Natural killer cell (primary cell): ENCODE measurements around the gene INPP4A. TPM values are rescaled to one million over a fixed set of nuclear protein-coding genes. Genes with fewer than 3 reads are reported as not detected.
A peak's percentile ranks its signal among the peaks of the same experiment; 100 is the strongest.

Source experiments
- ATAC-seq, 3 donors: fragments of 150-1000 bp in 2 of 3; fragments of 200-7000 bp in 1 of 3; cut with Tn5 transposase; 1 replicate in 1 of 3; 2 replicates in 2 of 3; pipeline ENCODE4 v1.10.0; 2021; ENCODE audit warnings: mild to moderate bottlenecking in 2 of 3, moderate library complexity in 2 of 3
- DNase-seq, 2 donors: peaks; one replicate each; pipeline versions ENCODE4 v3.0.0 to v3.0.0-alpha.2; 2013 to 2021; ENCODE audit warnings: mixed read lengths in 1 of 2
- H3K27ac ChIP-seq: one replicate; pipeline ENCODE4 v1.5.1; 2013; ENCODE audit warnings: mild to moderate bottlenecking, low read length
- H3K27me3 ChIP-seq: one replicate; pipeline ENCODE4 v1.6.1; 2013; ENCODE audit warnings: low read length; ENCODE audit not compliant: control insufficient read depth, insufficient read depth
- H3K36me3 ChIP-seq: one replicate; pipeline ENCODE4 v1.6.1; 2013; ENCODE audit warnings: low read length; ENCODE audit not compliant: control insufficient read depth, insufficient read depth
- H3K4me1 ChIP-seq: one replicate; pipeline ENCODE4 v1.6.1; 2013; ENCODE audit warnings: low read length; ENCODE audit not compliant: control insufficient read depth, insufficient read depth
- H3K4me3 ChIP-seq: one replicate; pipeline ENCODE4 v1.5.1; 2013; ENCODE audit warnings: low read length
- H3K9me3 ChIP-seq: one replicate; pipeline ENCODE4 v1.6.1; 2013; ENCODE audit warnings: low read length; ENCODE audit not compliant: control insufficient read depth, insufficient read depth
- H3K27ac Mint-ChIP-seq, 2 donors: one replicate each; pipeline ENCODE4 v1.8.0; 2022; ENCODE audit warnings: mild to moderate bottlenecking in 2 of 2, mixed read lengths in 2 of 2, moderate library complexity in 1 of 2
- H3K27me3 Mint-ChIP-seq, 2 donors: one replicate each; pipeline ENCODE4 v1.8.0; 2022; ENCODE audit warnings: low read depth in 2 of 2, mixed read lengths in 2 of 2
- H3K36me3 Mint-ChIP-seq: one replicate; pipeline ENCODE4 v1.8.0; 2022; ENCODE audit warnings: mixed read lengths
- H3K4me1 Mint-ChIP-seq, 2 donors: one replicate each; pipeline ENCODE4 v1.8.0; 2022; ENCODE audit warnings: mixed read lengths in 2 of 2
- H3K4me3 Mint-ChIP-seq: one replicate; pipeline ENCODE4 v1.8.0; 2022; ENCODE audit warnings: mild to moderate bottlenecking, moderate library complexity, mixed read lengths
- H3K9me3 Mint-ChIP-seq, 2 donors: one replicate each; pipeline ENCODE4 v1.8.0; 2022; ENCODE audit warnings: mixed read lengths in 2 of 2
- CTCF ChIP-seq: fragments of 200-600 bp; IDR thresholded peaks from one replicate; pipeline ENCODE4 v1.8.0; 2022; ENCODE audit warnings: antibody characterized with exemption
- WGBS: methylation state at CpG from one replicate; pipeline ENCODE4 v1.1.7; 2013; ENCODE audit warnings: missing lambda C conversion rate; ENCODE audit not compliant: insufficient coverage; 5-methylcytosine and 5-hydroxymethylcytosine counted together
- intact Hi-C: fragments of 100-400 bp; cut with micrococcal nuclease; formaldehyde crosslinking; loops from one replicate; pipeline ENCODE4 v1.14.2; 2022
- total RNA-seq, 4 donors: library from RNA; stranded (reverse); fragments of 120-200 nt in 1 of 4; gene quantifications; one replicate each; pipeline versions ENCODE4 v1.2.3 to v1.2.4, GENCODE V29; 2013 to 2022

INPP4A gene
- total RNA-seq, 3 donors from 2014 or later (not counting 1 experiment from before 2014, with no cell fraction given) = 192 to 243 (median 225) TPM

GRCh38 chr2:98605076-98605475 is 160.4 kb downstream of the INPP4A start:
- TF ChIP-seq CTCF = no peak
- no peaks in the 10 kb centered on the region for H3K36me3 Mint-ChIP-seq
- peaks cover 28% of the 10 kb centered on the region for H3K4me1 ChIP-seq
- H3K27ac Mint-ChIP-seq = peak overlapping the region; percentile 88 to 97
- no peak overlapping the region for H3K4me3 Mint-ChIP-seq
- H3K27me3 Mint-ChIP-seq = no peaks in the 10 kb centered on the region
- peaks cover 42 to 51% of the 10 kb centered on the region in 2 donors for H3K4me1 Mint-ChIP-seq
- intact Hi-C loops = no loop called here
- no peak overlapping the region for H3K4me3 ChIP-seq
- no peak for ATAC-seq
- H3K27me3 ChIP-seq = no peaks in the 10 kb centered on the region
- H3K9me3 Mint-ChIP-seq = no peaks in the 10 kb centered on the region
- H3K36me3 ChIP-seq = peaks cover 24% of the 10 kb centered on the region
- DNase-seq = no peak
- no peak overlapping the region for H3K27ac ChIP-seq
- WGBS = 83% methylated on average over 2 of the region's 3 CpGs
- no peaks in the 10 kb centered on the region for H3K9me3 ChIP-seq

DNA sequence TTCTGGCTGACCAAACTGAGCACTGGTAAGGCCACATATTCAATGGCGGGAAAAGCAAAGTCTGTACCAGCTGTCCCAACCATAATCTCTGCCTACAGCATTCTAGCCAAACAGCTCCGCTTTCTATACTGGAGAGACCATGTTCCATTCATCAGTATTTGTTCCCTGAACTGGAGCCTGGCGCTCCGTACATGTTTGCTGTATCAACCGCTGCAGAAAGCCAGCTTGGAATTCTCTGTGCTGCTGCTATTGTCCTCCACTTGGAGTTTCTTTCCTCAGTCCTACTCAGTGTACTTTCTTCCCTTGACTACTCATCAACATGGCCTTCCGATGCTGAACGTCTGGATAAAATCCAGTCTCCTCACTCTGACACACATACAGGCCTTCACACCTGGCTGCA is 161.8 kb downstream of the INPP4A start:
- Mint-ChIP-seq H3K27me3 (no peaks in the 10 kb centered on the region), H3K4me3 (no peak overlapping the region), H3K36me3 (no peaks in the 10 kb centered on the region), H3K27ac (peak overlapping the region; percentile 88 to 97), H3K9me3 (no peaks in the 10 kb centered on the region), H3K4me1 (peaks cover 55 to 65% of the 10 kb centered on the region in 2 donors)
- Histone ChIP-seq H3K9me3 (no peaks in the 10 kb centered on the region), H3K4me1 (peaks cover 32% of the 10 kb centered on the region), H3K4me3 (no peak overlapping the region), H3K27ac (no peak overlapping the region), H3K27me3 (no peaks in the 10 kb centered on the region), H3K36me3 (peaks cover 29% of the 10 kb centered on the region)
- no peak for ATAC-seq
- intact Hi-C loops = no loop called here
- 96% methylated on average over 7 of the region's 7 CpGs for WGBS
- TF ChIP-seq CTCF = no peak
- DNase-seq = no peak

- Histone ChIP-seq H3K4me1 (peaks cover 32% of the 10 kb centered on the region), H3K27ac (no peak overlapping the region), H3K36me3 (peaks cover 26% of the 10 kb centered on the region), H3K27me3 (no peaks in the 10 kb centered on the region), H3K9me3 (no peaks in the 10 kb centered on the region), H3K4me3 (no peak overlapping the region)
- peak overlapping the region; percentile 88 to 97 for H3K27ac Mint-ChIP-seq
- H3K9me3 Mint-ChIP-seq = no peaks in the 10 kb centered on the region
- no peak for ATAC-seq
- H3K27me3 Mint-ChIP-seq = no peaks in the 10 kb centered on the region
- no peak for DNase-seq
- no peaks in the 10 kb centered on the region for H3K36me3 Mint-ChIP-seq
- peaks cover 62 to 68% of the 10 kb centered on the region in 2 donors for H3K4me1 Mint-ChIP-seq
- TF ChIP-seq CTCF = no peak
- 52% methylated on average over 3 of the region's 6 CpGs for WGBS
- H3K4me3 Mint-ChIP-seq = peak overlapping the region; percentile 97
- intact Hi-C loops = no loop called here
These were observed 162.4 kb downstream of the INPP4A start for GRCh38 chr2:98607104-98607503.

- intact Hi-C loops = loop anchor here (1.0 kb wide), 1 partner anchor 27 kb away; no protein-coding TSS in a partner anchor
- Histone ChIP-seq H3K4me3 (peak overlapping the region; percentile 98), H3K9me3 (no peaks in the 10 kb centered on the region), H3K27me3 (no peaks in the 10 kb centered on the region), H3K27ac (peak overlapping the region; percentile 96), H3K4me1 (peaks cover 32% of the 10 kb centered on the region), H3K36me3 (peaks cover 26% of the 10 kb centered on the region)
- Mint-ChIP-seq H3K9me3 (no peaks in the 10 kb centered on the region), H3K27ac (peak overlapping the region; percentile 88 to 97), H3K27me3 (no peaks in the 10 kb centered on the region), H3K4me3 (peak overlapping the region; percentile 97), H3K36me3 (no peaks in the 10 kb centered on the region), H3K4me1 (peaks cover 63 to 68% of the 10 kb centered on the region in 2 donors)
- no peak for TF ChIP-seq CTCF
- WGBS = 16% methylated on average over 7 of the region's 7 CpGs
- DNase-seq = no peak
- peak; percentile 0 to 10 (median 1) for ATAC-seq
These were observed 163.1 kb downstream of the INPP4A start for GRCh38 chr2:98607741-98608115.
